Stimulated activated naive CD4-positive, alpha-beta T cell (primary cell): ENCODE data around the gene NPAS2.

Experiments
- DNase-seq, 6 experiments: peaks; one replicate each; lab custom pipeline; 2025; lab: John Stamatoyannopoulos, UW

The NPAS2 gene

GRCh38 chr2:100882645-100883613, 63.0 kb downstream of the NPAS2 start:
- no peak for DNase-seq

- DNase-seq: no peak
Measured at GRCh38 chr2:100884145-100884621, 64.2 kb downstream of the NPAS2 start.

GRCh38 chr2:100886085-100886484, 66.1 kb downstream of the NPAS2 start:
- no peak for DNase-seq

GRCh38 chr2:100887039-100887578, 67.2 kb downstream of the NPAS2 start:
- DNase-seq: no peak

GRCh38 chr2:100887713-100888495, 68.0 kb downstream of the NPAS2 start:
- no peak for DNase-seq

GRCh38 chr2:100888601-100889000, 68.7 kb downstream of the NPAS2 start:
- DNase-seq: no peak

GRCh38 chr2:100889286-100889685, 69.3 kb downstream of the NPAS2 start:
- no peak for DNase-seq

- DNase-seq: no peak
Measured at GRCh38 chr2:100891906-100892642, 72.1 kb downstream of the NPAS2 start.

GRCh38 chr2:100893392-100894104, 73.6 kb downstream of the NPAS2 start:
- no peak for DNase-seq

GRCh38 chr2:100894105-100894795, 74.3 kb downstream of the NPAS2 start:
- DNase-seq: no peak

- DNase-seq: no peak
Measured at GRCh38 chr2:100894796-100895156, 74.8 kb downstream of the NPAS2 start.

GRCh38 chr2:100895402-100895801, 75.5 kb downstream of the NPAS2 start:
- no peak for DNase-seq

- no peak for DNase-seq
Measured at GRCh38 chr2:100895934-100896685, 76.2 kb downstream of the NPAS2 start.

- DNase-seq: no peak
Measured at GRCh38 chr2:100898035-100898665, 78.2 kb downstream of the NPAS2 start.

GRCh38 chr2:100900156-100900795, 80.3 kb downstream of the NPAS2 start:
- no peak for DNase-seq

- no peak for DNase-seq
Measured at GRCh38 chr2:100902817-100903405, 83.0 kb downstream of the NPAS2 start.

- no peak for DNase-seq
Measured at GRCh38 chr2:100903534-100904258, 83.8 kb downstream of the NPAS2 start.
